NT2/D1 (cell line): Measurements from ENCODE around the gene PLEKHA6.

ENCODE experiments used
- SUZ12 ChIP-seq: IDR thresholded peaks from 2 replicates; pipeline ENCODE4 v1.6.1; 2011; ENCODE audit not compliant: insufficient read length, insufficient read depth; ENCODE audit errors: extremely low read depth
- YY1 ChIP-seq: IDR thresholded peaks from 2 replicates; pipeline ENCODE4 v1.6.1; 2011; ENCODE audit not compliant: insufficient read length, insufficient read depth
- ZNF274 ChIP-seq: IDR thresholded peaks from 2 replicates; pipeline ENCODE4 v1.6.1; 2011; ENCODE audit warnings: mild to moderate bottlenecking, low read depth, low read length

GRCh38 chr1:204254031-204254661 is 105.6 kb downstream of the PLEKHA6 start:
- TF ChIP-seq ZNF274 (no peak), YY1 (no peak), SUZ12 (no peak)
